A673 (cell line): ENCODE data around the gene CST1. TPM values are rescaled to one million over a fixed set of nuclear protein-coding genes. Genes with fewer than 3 reads are reported as not detected.

Source experiments
- BruUV-seq: library from RNA; stranded (reverse); fragments of 400-500 nt; replicated peaks from 2 replicates; lab custom pipeline; 2021; lab: Mats Ljungman, UMichigan
- CTCF ChIA-PET: fragments of 300-600 bp; sonication (Branson Sonifier 250); formaldehyde crosslinking; loops from one replicate; lab custom pipeline; 2022; ENCODE audit warnings: antibody characterized with exemption; lab: Charles Lee
- POLR2A ChIA-PET: fragments of 300-600 bp; sonication (Branson Sonifier 250); formaldehyde crosslinking; loops from one replicate; lab custom pipeline; 2022; ENCODE audit warnings: antibody characterized with exemption; ENCODE audit not compliant: low non-redundant PET; lab: Charles Lee
- DNase-seq: peaks from one replicate; pipeline ENCODE4 v3.0.0-alpha.2; 2015; ENCODE audit warnings: low spot score
- H3K27ac ChIP-seq: fragments of 200-600 bp; sonication (generic); 2 replicates; pipeline ENCODE4 v1.5.1; 2016; ENCODE audit warnings: mixed run types, low read depth, mild to moderate bottlenecking, mixed read lengths, antibody characterized with exemption, low read length; ENCODE audit not compliant: poor library complexity, severe bottlenecking
- H3K27me3 ChIP-seq: fragments of 200-600 bp; sonication (generic); replicated peaks from 2 replicates; pipeline ENCODE4 v1.6.1; 2017; ENCODE audit warnings: mixed run types, low read depth, mild to moderate bottlenecking, mixed read lengths, antibody characterized with exemption, low read length; ENCODE audit not compliant: insufficient read depth, poor library complexity
- H3K36me3 ChIP-seq: fragments of 200-600 bp; sonication (generic); 2 replicates; pipeline ENCODE4 v1.6.1; 2016; ENCODE audit warnings: mixed run types, mild to moderate bottlenecking, mixed read lengths, antibody characterized with exemption, low read length; ENCODE audit not compliant: insufficient read depth, poor library complexity, severe bottlenecking
- H3K4me1 ChIP-seq: fragments of 200-600 bp; sonication (generic); 2 replicates; pipeline ENCODE4 v1.6.1; 2017; ENCODE audit warnings: mixed run types, mild to moderate bottlenecking, mixed read lengths, antibody characterized with exemption, low read length; ENCODE audit not compliant: insufficient read depth, poor library complexity, severe bottlenecking
- H3K4me3 ChIP-seq: fragments of 200-600 bp; sonication (generic); 2 replicates; pipeline ENCODE4 v1.5.1; 2016; ENCODE audit warnings: low read depth, mixed run types, mild to moderate bottlenecking, mixed read lengths, low read length; ENCODE audit not compliant: poor library complexity, severe bottlenecking
- H3K9me3 ChIP-seq: fragments of 200-600 bp; sonication (generic); 2 replicates; pipeline ENCODE4 v1.6.1; 2016; ENCODE audit warnings: mixed run types, low read depth, mild to moderate bottlenecking, mixed read lengths, antibody characterized with exemption, low read length; ENCODE audit not compliant: poor library complexity, severe bottlenecking
- EZH2 ChIP-seq: fragments of 200-600 bp; sonication (generic); IDR thresholded peaks from 2 replicates; pipeline ENCODE4 v1.6.1; 2017; ENCODE audit warnings: borderline replicate concordance, low read depth, mild to moderate bottlenecking, mixed read lengths, antibody characterized with exemption, low read length; ENCODE audit not compliant: poor library complexity, severe bottlenecking
- intact Hi-C: fragments of 100-400 bp; cut with micrococcal nuclease; formaldehyde crosslinking; loops from one replicate; pipeline ENCODE4 v1.10.0; 2022; ENCODE audit not compliant: unreplicated experiment
- total RNA-seq: library from RNA; stranded (reverse); gene quantifications from 2 replicates; pipeline ENCODE4 v1.2.3, GENCODE V29; 2021
- TF ChIP-seq, protein P1 (sequence below): fragments of 300-800, 200-600 bp; sonication (generic); conservative IDR thresholded peaks from 2 replicates; pipeline ENCODE4 v1.5.1; 2017; ENCODE audit warnings: low read depth, mild to moderate bottlenecking, antibody characterized with exemption, low read length, moderate library complexity, mixed read lengths

Gene CST1
- total RNA-seq, 1 experiment from 2014 or later, result not detected

- H3K27me3 ChIP-seq, result peaks cover 5% of the 10 kb centered on the region
- ChIA-PET CTCF (no interaction called here), POLR2A (no interaction called here)
- DNase-seq, result no peak
- H3K4me3 ChIP-seq, result no peak overlapping the region
- no peak overlapping the region for H3K27ac ChIP-seq
- intact Hi-C loops, result no loop called here
- H3K4me1 ChIP-seq, result no peaks in the 10 kb centered on the region
- BruUV-seq, result no TSS peak
- H3K9me3 ChIP-seq, result no peaks in the 10 kb centered on the region
- H3K36me3 ChIP-seq, result no peaks in the 10 kb centered on the region
- TF ChIP-seq, protein P1, sequence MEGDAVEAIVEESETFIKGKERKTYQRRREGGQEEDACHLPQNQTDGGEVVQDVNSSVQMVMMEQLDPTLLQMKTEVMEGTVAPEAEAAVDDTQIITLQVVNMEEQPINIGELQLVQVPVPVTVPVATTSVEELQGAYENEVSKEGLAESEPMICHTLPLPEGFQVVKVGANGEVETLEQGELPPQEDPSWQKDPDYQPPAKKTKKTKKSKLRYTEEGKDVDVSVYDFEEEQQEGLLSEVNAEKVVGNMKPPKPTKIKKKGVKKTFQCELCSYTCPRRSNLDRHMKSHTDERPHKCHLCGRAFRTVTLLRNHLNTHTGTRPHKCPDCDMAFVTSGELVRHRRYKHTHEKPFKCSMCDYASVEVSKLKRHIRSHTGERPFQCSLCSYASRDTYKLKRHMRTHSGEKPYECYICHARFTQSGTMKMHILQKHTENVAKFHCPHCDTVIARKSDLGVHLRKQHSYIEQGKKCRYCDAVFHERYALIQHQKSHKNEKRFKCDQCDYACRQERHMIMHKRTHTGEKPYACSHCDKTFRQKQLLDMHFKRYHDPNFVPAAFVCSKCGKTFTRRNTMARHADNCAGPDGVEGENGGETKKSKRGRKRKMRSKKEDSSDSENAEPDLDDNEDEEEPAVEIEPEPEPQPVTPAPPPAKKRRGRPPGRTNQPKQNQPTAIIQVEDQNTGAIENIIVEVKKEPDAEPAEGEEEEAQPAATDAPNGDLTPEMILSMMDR, result no peak
- no peak for TF ChIP-seq EZH2
Observed at GRCh38 chr20:23705895-23706294, 44.8 kb downstream of the CST1 start.

DNA sequence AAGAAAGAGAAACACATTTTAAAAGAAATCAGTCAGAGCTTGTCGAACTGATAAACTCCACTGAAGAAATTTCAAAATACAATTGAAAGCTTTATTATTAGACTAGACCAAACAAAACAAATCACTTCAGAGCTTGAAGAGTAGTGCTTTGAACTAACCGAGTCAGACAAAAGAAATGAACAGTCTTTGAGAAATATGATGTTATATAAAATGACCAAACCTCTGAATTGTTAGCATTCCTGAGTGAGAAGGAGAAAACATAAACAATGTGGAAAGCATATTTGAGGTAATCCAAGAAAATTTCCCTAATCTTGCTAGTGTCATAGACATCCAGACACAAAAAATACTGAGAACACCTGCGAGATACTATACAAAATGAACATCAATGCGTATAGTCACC, 48.7 kb downstream of the CST1 start:
- Histone ChIP-seq H3K27ac (no peak overlapping the region), H3K4me1 (no peaks in the 10 kb centered on the region), H3K4me3 (no peak overlapping the region), H3K9me3 (no peaks in the 10 kb centered on the region), H3K36me3 (no peaks in the 10 kb centered on the region), H3K27me3 (peaks cover 8% of the 10 kb centered on the region)
- DNase-seq, result no peak
- ChIA-PET CTCF (no interaction called here), POLR2A (no interaction called here)
- intact Hi-C loops, result no loop called here
- no TSS peak for BruUV-seq
- TF ChIP-seq, protein P1, result no peak
- TF ChIP-seq EZH2, result no peak

- H3K27ac ChIP-seq, result no peak overlapping the region
- ChIA-PET CTCF (no interaction called here), POLR2A (no interaction called here)
- H3K27me3 ChIP-seq, result peaks cover 8% of the 10 kb centered on the region
- BruUV-seq, result no TSS peak
- no peak for DNase-seq
- no peak for TF ChIP-seq EZH2
- TF ChIP-seq, protein P1, result no peak
- no peaks in the 10 kb centered on the region for H3K9me3 ChIP-seq
- intact Hi-C loops, result no loop called here
- H3K4me1 ChIP-seq, result no peaks in the 10 kb centered on the region
- no peaks in the 10 kb centered on the region for H3K36me3 ChIP-seq
- H3K4me3 ChIP-seq, result no peak overlapping the region
Observed at GRCh38 chr20:23700931-23701330, 49.8 kb downstream of the CST1 start.
